Effector memory CD4-positive, alpha-beta T cell (primary cell): ENCODE results near the gene CDH4.
"Not testable (repeated sequence)": the region's sequence is repeated elsewhere in the genome, so short reads cannot be mapped to it uniquely, and the experiment has no call there.

Source experiments
- DNase-seq, 3 donors: peaks; one replicate each; pipeline ENCODE4 v3.0.0-alpha.2; 2020
- H3K27ac ChIP-seq: 2 replicates; pipeline ENCODE4 v1.7.0; 2013; ENCODE audit warnings: mild to moderate bottlenecking, low read length, moderate library complexity; ENCODE audit not compliant: insufficient read depth, poor library complexity, severe bottlenecking
- H3K27me3 ChIP-seq: replicated peaks from 2 replicates; pipeline ENCODE4 v1.7.0; 2013; ENCODE audit warnings: mild to moderate bottlenecking, low read length; ENCODE audit not compliant: insufficient read depth, control insufficient read depth, poor library complexity, severe bottlenecking
- H3K36me3 ChIP-seq: 2 replicates; pipeline ENCODE4 v1.7.0; 2013; ENCODE audit warnings: mild to moderate bottlenecking, low read length, moderate library complexity; ENCODE audit not compliant: control insufficient read depth, insufficient read depth
- H3K4me1 ChIP-seq: 2 replicates; pipeline ENCODE4 v1.7.0; 2013; ENCODE audit warnings: low read length, mild to moderate bottlenecking; ENCODE audit not compliant: control insufficient read depth, insufficient read depth, poor library complexity, severe bottlenecking
- H3K4me3 ChIP-seq: 2 replicates; pipeline ENCODE4 v1.7.0; 2013; ENCODE audit warnings: low read length, low read depth, mild to moderate bottlenecking; ENCODE audit not compliant: insufficient read depth, poor library complexity, severe bottlenecking
- H3K9me3 ChIP-seq: 2 replicates; pipeline ENCODE4 v1.7.0; 2013; ENCODE audit warnings: mild to moderate bottlenecking, low read length, moderate library complexity; ENCODE audit not compliant: control insufficient read depth

Gene CDH4

DNA sequence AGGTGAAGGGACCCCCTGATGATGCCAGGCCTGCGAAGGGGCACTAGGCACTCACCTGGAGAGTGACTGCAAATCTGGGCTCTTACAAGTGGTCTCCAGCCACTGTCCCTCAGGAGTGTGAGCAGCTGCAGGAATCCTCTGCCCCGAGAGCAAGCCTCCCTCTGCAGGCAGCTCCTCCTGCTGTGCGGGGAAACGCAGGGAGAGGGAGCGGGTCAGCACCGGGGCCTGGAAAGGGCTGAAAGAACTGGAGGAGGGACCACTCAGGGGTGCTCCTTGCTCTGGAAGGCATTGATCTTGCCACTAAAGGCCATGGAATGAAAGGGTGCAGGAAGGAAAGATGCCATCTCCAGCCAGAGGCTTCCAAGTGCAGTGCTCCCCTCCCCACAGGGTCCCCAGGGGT lies 168.0 kb downstream of the CDH4 start:
- H3K4me1 ChIP-seq, result no peaks in the 10 kb centered on the region
- no peaks in the 10 kb centered on the region for H3K27me3 ChIP-seq
- no peak overlapping the region for H3K4me3 ChIP-seq
- H3K9me3 ChIP-seq, result no peaks in the 10 kb centered on the region
- H3K27ac ChIP-seq, result no peak overlapping the region
- DNase-seq, result no peak
- H3K36me3 ChIP-seq, result no peaks in the 10 kb centered on the region

DNA sequence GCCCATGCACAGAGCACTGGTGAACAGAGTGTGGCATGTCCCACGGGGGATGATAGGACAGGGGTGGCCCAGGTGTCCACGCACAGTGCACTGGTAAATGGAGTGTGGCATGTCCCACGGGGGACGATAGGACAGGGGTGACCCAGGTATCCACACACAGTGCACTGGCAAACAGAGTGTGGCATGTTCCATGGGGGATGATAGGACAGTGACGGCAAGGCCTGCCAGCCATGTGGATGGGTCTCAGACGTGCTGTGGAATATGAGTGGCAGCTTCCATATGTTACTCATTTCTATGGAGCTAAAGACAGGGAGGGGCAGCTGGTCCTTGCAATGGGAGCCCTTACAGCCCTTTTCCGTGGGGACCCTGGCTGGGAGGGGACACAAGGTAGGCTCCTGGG lies 168.7 kb downstream of the CDH4 start:
- Histone ChIP-seq H3K36me3 (no peaks in the 10 kb centered on the region), H3K4me1 (no peaks in the 10 kb centered on the region), H3K4me3 (no peak overlapping the region), H3K9me3 (no peaks in the 10 kb centered on the region), H3K27me3 (no peaks in the 10 kb centered on the region), H3K27ac (no peak overlapping the region)
- no peak for DNase-seq

DNA sequence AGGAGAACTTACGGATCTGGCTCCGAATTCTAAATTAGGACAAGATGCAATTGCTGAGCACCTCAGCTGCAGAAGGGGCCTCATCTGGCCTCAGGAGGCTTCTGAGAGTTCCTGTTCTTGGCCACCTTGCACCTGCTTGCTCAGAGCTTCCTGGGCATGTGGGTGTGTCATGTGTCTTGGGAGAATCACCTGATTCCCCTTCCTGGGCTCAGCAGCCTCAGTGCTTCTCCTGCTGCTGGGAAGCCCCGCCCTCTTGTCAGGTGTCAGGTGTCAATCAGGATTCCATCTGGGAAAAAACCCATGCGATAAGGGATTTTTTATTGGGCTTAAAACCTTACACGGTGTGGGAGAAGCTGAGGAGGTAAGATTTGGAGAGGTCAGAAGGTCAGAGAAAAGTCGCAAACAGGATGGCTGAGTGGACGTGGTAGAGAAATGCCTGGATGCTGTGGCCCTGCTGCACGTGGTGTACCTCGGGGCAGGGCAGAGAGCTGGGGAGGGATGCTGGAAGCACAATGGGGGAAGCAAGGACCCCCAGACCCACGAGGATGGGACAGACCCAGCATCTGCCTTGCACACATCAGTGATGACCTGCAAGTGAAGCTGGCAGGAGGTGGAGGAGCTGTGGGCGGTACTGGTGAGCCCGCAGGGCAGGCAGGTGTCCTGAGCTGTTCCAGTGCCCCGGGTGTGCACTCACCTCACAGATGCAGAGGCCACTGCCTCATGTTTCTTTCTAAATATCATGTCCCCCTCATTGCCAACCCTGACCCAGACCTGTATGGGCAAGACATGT lies 170.8 kb downstream of the CDH4 start:
- Histone ChIP-seq H3K4me1 (no peaks in the 10 kb centered on the region), H3K27ac (no peak overlapping the region), H3K9me3 (no peaks in the 10 kb centered on the region), H3K36me3 (no peaks in the 10 kb centered on the region), H3K27me3 (no peaks in the 10 kb centered on the region), H3K4me3 (no peak overlapping the region)
- DNase-seq, result no peak

DNA sequence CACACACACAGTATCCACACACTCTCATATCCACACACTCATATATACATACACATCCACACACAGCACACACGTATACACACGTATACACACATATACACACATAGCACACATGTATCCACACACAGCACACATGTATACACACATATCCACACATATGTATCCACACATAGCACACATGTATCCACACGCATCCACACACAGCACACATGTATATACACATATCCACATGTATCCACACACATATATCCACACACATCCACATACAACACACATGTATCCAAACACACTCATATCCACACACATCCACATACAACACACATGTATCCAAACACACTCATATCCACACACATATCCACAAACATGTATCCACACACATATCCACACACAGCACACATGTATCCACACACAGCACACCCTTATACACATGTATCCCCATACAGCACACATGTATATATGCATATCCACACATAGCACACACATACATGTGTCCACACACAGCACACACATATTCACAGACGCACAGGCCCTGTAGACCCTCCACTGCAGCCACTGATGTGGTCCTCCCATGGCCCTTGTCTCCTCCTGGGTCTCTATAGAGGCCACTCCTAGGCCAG lies 172.1 kb downstream of the CDH4 start:
- Histone ChIP-seq H3K36me3 (no peaks in the 10 kb centered on the region), H3K4me1 (no peaks in the 10 kb centered on the region), H3K9me3 (no peaks in the 10 kb centered on the region), H3K27me3 (no peaks in the 10 kb centered on the region), H3K4me3 (no peak overlapping the region), H3K27ac (no peak overlapping the region)
- DNase-seq, result no peak

DNA sequence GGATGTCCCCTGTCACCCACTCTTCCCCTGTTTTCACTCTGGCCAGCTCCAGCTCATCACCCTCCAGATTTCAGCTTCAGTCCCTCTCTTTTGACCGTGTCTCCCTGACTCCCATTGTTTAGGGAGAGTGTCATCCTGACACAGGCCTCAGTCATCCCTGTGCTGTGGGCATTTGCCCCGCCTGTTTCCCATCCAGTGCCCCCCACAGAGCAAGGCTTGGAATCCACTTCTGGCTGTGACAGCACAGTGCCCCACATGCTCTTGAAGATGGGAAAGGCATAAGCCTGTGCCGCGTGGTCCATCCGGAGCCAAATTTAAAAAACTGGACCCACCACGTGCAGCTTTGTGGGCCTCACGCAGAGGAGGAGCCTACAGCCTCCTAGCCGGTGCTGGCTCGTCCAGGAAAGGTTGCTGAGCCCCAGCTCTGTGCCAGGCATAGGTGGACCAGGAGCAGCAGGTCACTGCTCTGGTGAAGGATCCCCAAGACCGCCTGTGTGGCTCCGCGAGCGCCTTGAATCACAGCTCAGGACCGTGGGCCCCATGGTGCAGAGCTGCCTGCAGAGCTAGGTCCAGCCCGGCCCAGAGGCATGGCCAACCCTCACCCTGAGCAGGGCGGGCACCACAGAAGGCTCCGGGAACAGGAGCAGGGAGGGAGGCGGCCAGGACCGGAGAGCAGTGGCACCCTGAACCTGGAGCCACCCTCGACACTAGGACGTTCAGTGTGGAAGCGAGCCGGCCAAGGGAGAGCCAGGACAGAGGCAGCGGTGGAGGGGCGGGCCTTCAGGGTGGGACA lies 172.8 kb downstream of the CDH4 start:
- Histone ChIP-seq H3K36me3 (no peaks in the 10 kb centered on the region), H3K27ac (no peak overlapping the region), H3K4me1 (no peaks in the 10 kb centered on the region), H3K9me3 (no peaks in the 10 kb centered on the region), H3K4me3 (no peak overlapping the region), H3K27me3 (no peaks in the 10 kb centered on the region)
- no peak for DNase-seq

DNA sequence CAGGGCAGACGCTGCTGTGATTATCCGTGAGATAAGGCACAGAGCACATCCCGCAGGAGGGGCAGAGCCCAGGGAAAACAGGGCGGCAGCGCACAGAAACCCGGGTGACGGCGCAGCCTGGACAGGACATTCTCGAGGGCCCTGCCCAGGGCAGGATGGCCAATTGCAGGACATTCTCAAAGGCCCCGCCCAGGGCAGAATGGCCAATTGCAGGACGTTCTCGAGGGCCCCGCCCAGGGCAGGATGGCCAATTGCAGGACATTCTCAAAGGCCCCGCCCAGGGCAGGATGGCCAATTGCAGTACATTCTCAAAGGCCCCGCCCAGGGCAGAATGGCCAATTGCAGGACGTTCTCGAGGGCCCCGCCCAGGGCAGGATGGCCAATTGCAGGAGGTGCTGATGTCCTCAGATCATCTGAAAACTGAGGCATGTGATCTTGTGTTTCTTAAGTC lies 173.5 kb downstream of the CDH4 start:
- H3K36me3 ChIP-seq, H3K4me1 ChIP-seq, H3K4me3 ChIP-seq, H3K27ac ChIP-seq, DNase-seq, H3K9me3 ChIP-seq, H3K27me3 ChIP-seq: not testable (repeated sequence)

DNA sequence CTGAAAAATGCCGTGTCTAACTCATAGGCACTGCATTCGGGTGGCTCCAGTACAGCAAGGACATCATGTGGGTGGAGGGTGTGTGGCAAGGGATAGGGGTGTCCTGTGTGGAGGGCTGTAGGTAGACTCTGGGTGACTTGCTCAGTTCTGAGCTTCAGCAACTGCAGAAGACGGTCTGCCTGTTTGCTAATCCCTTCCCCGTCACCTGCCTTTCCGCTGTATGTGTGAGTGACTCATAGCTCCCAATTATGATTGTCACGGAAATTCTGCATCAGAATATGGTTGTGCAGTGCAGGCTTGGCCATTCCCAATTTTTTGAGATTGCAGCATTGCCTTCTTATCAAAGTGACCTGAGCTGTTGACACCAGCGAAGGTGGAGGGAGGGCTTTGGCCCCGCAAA lies 174.3 kb downstream of the CDH4 start:
- H3K27ac ChIP-seq, result no peak overlapping the region

DNA sequence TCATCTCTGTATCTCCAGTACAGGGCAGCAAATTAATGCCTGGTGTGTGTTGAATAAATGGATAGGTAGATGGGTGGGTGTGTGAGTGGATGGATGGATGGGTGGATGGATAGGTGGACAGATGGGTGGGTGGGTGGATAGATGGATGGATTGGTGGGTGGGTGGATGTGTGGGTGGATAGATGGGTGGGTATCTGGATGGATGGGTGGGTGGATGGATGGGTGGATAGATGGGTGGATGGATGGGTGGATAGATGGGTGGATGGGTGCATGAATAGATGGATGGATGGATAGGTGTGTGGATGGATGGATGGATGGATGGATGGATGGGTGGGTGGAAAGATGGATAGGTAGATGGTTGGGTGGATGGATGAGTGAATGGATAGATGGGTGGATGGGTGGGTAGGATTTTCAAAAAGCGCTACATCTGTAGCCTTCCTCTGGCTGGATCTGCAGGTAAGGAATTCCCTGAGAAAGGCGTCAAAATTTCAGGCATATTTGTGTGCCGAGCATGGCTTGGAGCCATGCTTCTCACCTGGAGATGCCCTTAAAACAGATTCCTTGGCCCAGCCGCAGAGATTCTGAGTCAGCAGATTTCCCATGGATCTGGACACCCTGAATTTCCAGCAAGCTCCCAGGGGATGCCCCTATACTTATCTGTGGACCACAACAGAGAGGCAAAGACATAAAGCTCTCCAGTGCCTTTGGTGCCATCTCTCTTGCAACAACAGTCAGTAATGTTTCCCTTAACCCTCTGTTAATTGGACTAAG lies 177.6 kb downstream of the CDH4 start:
- H3K36me3 ChIP-seq, result no peaks in the 10 kb centered on the region
- H3K27me3 ChIP-seq, result no peaks in the 10 kb centered on the region
- no peak overlapping the region for H3K27ac ChIP-seq
- H3K9me3 ChIP-seq, result no peaks in the 10 kb centered on the region
- H3K4me3 ChIP-seq, result no peak overlapping the region
- no peak for DNase-seq
- no peaks in the 10 kb centered on the region for H3K4me1 ChIP-seq

More for the DNA sequence above, 174.3 kb downstream of the CDH4 start:
- Histone ChIP-seq H3K4me1 (no peaks in the 10 kb centered on the region), H3K9me3 (no peaks in the 10 kb centered on the region), H3K36me3 (no peaks in the 10 kb centered on the region), H3K4me3 (no peak overlapping the region), H3K27me3 (no peaks in the 10 kb centered on the region)
- DNase-seq, result no peak

DNA sequence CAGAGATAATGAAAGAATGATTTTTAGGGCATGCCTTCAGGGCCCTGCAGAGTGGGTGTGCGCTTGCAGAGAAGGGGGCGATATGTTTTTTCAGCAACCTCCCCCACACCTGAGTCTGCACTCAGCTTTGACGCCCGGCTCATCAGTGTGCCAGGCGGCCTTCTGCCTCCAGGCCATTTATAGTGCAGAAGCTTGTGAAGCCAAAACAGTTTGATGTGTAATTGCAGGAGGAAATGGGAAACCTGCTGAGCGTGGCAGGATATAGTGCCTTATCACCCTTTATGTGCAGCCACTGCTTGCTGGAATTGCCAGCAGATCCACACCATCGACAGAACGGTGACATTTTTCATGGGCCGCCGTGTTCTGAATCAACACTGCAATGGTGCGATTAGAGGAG lies 178.2 kb downstream of the CDH4 start:
- no peaks in the 10 kb centered on the region for H3K9me3 ChIP-seq
- H3K4me3 ChIP-seq, result no peak overlapping the region
- no peaks in the 10 kb centered on the region for H3K4me1 ChIP-seq
- no peaks in the 10 kb centered on the region for H3K36me3 ChIP-seq
- H3K27ac ChIP-seq, result no peak overlapping the region
- no peak for DNase-seq
- H3K27me3 ChIP-seq, result no peaks in the 10 kb centered on the region
